ENCODE results near the gene HORMAD2. TPM values are rescaled to one million over a fixed set of nuclear protein-coding genes. Genes with fewer than 3 reads are reported as not detected.

Gene HORMAD2
- total RNA-seq, result not detected
- long read RNA-seq, result 0 reads

- no peak for ATAC-seq (ENCODE audit: poor library complexity)
- peak; percentile 48 for DNase-seq
- intact Hi-C loops (cut with DNase I), result loop anchor here (10.0 kb wide), 1 partner anchor 385 kb away; no protein-coding TSS in a partner anchor
Measured at GRCh38 chr22:30079952-30080533, at the start of gene HORMAD2. Gene HORMAD2 (plus strand): TSS chr22:30080464. CDS start chr22:30093953, 13,489 bp downstream.

DNA sequence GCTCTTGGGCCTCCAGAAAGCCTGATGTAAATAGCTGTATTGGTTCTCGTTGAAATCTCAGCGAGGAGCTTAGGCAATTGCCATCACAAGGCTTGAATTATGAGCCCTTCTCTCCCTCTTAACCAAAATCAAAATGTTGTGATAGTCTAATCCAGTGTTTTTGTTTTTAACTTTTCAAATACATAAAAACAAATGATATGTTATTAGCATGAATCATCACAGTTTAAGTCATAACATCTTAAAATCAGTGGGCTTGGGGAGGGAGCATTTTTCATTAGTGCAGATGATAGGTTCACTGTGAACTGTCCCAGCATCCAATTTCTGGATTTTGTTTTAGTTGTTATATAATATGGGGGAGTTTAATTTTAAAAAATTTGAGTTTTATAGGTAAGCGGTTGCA is 48.9 kb upstream of the HORMAD2 start:
- intact Hi-C loops (cut with DNase I), result no loop called here
- no peak for ATAC-seq (ENCODE audit: poor library complexity)
- DNase-seq, result no peak

- intact Hi-C loops (cut with DNase I), result no loop called here
- no peak for DNase-seq
- ATAC-seq (ENCODE audit: poor library complexity), result no peak
Measured at GRCh38 chr22:30031764-30032455, 48.4 kb upstream of the HORMAD2 start.

- ATAC-seq (ENCODE audit: poor library complexity), result no peak
- no peak for DNase-seq
- intact Hi-C loops (cut with DNase I), result no loop called here
Measured at GRCh38 chr22:30033137-30033536, 47.1 kb upstream of the HORMAD2 start.

- ATAC-seq (ENCODE audit: poor library complexity), result no peak
- DNase-seq, result no peak
- intact Hi-C loops (cut with DNase I), result no loop called here
Measured at GRCh38 chr22:30033901-30034300, 46.4 kb upstream of the HORMAD2 start.

DNA sequence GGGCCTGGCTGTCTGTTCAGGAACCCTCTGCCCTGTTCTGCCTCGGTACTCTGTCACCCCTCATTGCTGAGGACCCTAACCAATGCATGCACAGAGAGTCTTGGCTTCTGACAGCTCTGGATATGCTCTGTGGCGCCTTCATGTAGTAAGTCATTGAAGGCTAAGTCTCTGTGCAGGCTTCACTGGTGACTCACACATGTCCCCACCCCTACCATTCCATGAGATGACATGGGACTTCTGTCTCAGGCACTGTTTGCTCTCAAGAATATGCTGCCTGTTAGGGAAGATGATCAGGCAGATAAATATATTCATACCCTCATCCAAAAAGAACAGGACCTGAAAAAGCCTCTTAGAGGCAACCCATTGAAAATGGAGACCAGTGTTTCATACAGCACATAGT is 43.6 kb upstream of the HORMAD2 start:
- ATAC-seq (ENCODE audit: poor library complexity) (no peak), DNase-seq (no peak)
- intact Hi-C loops (cut with DNase I), result no loop called here

DNA sequence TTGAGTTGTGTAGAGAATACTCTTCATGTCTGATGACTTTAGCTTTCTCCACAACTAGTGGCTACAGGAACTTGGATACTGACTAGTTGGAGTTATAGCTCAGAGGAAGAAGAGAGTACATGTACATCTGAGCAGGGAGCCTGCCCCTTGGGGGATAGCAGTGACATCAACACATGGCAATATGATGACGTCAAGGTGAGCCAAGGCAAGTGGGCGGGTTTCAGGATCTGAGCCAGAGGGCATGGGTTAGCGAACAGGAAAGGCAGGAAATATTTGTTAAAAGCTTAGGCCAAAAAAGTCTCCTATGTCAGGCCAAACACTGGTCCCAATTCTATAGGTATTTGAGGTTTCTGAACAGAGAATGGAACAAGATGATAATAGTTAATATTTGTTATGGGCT is 42.0 kb upstream of the HORMAD2 start:
- intact Hi-C loops (cut with DNase I), result no loop called here

GRCh38 chr22:30040499-30041260 is 39.6 kb upstream of the HORMAD2 start:
- intact Hi-C loops (cut with DNase I), result no loop called here
- no peak for DNase-seq
- no peak for ATAC-seq (ENCODE audit: poor library complexity)

More for the DNA sequence above, 42.0 kb upstream of the HORMAD2 start:
- DNase-seq (no peak), ATAC-seq (ENCODE audit: poor library complexity) (peak; percentile 40)

GRCh38 chr22:30041475-30041874 is 38.8 kb upstream of the HORMAD2 start:
- no peak for DNase-seq
- ATAC-seq (ENCODE audit: poor library complexity), result no peak
- intact Hi-C loops (cut with DNase I), result no loop called here

GRCh38 chr22:30041881-30042280 is 38.4 kb upstream of the HORMAD2 start:
- intact Hi-C loops (cut with DNase I), result no loop called here
- no peak for DNase-seq
- no peak for ATAC-seq (ENCODE audit: poor library complexity)

GRCh38 chr22:30043161-30043560 is 37.1 kb upstream of the HORMAD2 start:
- intact Hi-C loops (cut with DNase I), result no loop called here
- no peak for ATAC-seq (ENCODE audit: poor library complexity)
- no peak for DNase-seq

- peak; percentile 12 for ATAC-seq (ENCODE audit: poor library complexity)
- intact Hi-C loops (cut with DNase I), result no loop called here
- DNase-seq, result no peak
Measured at GRCh38 chr22:30044369-30044768, 35.9 kb upstream of the HORMAD2 start.

DNA sequence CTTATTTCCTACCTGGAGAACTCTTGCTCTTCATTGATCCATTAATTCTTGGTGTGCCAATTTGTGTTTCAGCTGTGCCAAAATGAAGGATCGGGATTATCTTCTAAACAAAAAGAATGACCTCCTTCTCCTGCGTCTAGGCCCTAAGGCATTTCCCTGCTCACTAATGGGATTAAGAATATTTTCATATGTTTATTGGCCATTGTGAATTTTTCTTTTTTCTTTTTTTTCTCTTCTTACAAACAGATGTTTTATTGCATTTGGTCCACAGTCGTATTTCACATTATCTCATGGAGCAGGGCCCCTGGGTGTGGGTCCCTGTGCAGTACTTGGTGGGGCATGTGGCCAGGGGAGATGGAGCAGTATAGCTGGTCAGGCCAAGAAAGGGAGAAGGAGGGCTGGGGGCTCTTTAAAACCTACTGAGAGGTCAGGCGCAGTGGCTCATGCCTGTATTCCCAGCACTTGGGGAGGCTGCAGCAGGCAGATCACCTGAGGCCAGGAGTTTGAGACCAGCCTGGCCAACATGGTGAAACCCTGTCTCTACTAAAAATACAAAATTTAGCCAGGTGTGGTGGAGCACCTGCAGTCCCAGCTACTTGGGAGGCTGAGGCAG is 35.3 kb upstream of the HORMAD2 start:
- intact Hi-C loops (cut with DNase I), result no loop called here
- ATAC-seq (ENCODE audit: poor library complexity) (no peak), DNase-seq (no peak)

- intact Hi-C loops (cut with DNase I), result no loop called here
- no peak for DNase-seq
- ATAC-seq (ENCODE audit: poor library complexity), result no peak
Measured at GRCh38 chr22:30045494-30045887, 34.8 kb upstream of the HORMAD2 start.

DNA sequence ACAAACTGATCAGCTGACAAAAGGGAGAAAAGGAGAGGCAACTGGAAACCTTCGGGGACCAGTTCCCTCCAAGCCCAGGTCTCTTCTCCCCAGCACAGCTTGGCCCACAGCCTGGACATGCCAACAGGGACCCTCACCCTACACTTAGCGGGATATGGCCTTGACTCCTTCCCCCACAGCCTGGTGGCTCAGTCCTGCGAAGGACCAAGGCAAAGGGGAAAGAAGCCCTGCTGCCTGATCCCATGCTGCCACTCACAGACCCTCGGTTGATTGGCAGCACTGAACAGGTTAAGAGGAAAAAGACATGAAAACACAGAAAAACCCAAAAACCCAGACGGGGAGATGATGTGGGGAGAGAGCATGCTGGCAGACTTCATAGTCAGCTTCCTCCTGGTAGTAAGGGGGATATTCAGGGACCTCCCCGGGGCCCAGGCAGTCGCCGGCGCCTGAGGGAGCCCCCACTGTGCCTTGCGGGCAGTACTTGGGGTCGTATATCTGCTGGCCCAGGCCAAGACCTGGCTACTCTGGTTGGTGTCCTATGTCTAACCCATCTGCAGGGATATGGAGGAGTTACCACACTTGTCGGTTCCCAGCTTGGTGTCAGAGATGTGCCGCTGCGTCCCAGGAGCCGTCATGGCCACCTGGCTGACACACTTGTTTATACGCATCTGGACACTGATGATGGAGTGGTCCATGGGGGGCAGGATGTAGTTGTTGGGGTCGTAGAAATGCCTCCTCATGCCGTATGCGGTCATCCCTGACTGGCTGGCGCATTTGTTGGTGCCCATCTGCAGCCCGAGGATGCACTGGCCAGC is 34.2 kb upstream of the HORMAD2 start:
- DNase-seq, result no peak
- intact Hi-C loops (cut with DNase I), result no loop called here

GRCh38 chr22:30046716-30047363 is 33.4 kb upstream of the HORMAD2 start:
- intact Hi-C loops (cut with DNase I), result no loop called here
- DNase-seq (no peak), ATAC-seq (ENCODE audit: poor library complexity) (no peak)

More for the DNA sequence above, 34.2 kb upstream of the HORMAD2 start:
- ATAC-seq (ENCODE audit: poor library complexity), result no peak

- no peak for DNase-seq
- ATAC-seq (ENCODE audit: poor library complexity), result no peak
- intact Hi-C loops (cut with DNase I), result no loop called here
Measured at GRCh38 chr22:30047364-30047738, 32.9 kb upstream of the HORMAD2 start.

DNA sequence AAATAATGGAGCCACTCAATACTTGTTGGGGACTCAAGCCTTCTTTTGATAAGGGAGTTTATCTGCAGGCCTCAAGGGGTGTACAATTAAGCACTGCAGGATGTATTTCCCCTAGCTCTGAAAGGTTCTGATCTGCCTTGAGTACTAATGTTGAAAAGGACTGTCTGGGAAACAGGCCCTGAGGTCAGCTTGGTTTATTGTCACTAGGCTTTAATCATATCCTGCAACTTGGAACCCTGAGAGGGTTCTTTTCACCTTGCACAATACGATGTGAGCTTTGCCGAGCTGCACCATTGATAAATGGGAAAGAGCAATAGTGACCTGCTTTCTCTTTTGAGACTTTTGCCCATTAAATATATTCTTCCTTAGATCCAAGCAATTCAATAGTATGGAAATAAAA is 31.6 kb upstream of the HORMAD2 start:
- no peak for ATAC-seq (ENCODE audit: poor library complexity)
- DNase-seq, result no peak
- intact Hi-C loops (cut with DNase I), result no loop called here
